Middle frontal gyrus (tissue), 1 donor: ENCODE results near the gene NUP153.
"Not testable (repeated sequence)": the region's sequence is repeated elsewhere in the genome, so short reads cannot be mapped to it uniquely, and the experiment has no call there.

ENCODE experiments used
- DNase-seq: peaks from one replicate; pipeline ENCODE4 v3.0.0-alpha.2; 2015; ENCODE audit warnings: low spot score; ENCODE audit errors: extremely low spot score

The NUP153 gene

GRCh38 chr6:17706580-17707370, at the start of gene NUP153:
Gene NUP153 (minus strand): TSS chr6:17706925. CDS start chr6:17706387, 538 bp downstream.
- DNase-seq = peak; percentile 99

DNA sequence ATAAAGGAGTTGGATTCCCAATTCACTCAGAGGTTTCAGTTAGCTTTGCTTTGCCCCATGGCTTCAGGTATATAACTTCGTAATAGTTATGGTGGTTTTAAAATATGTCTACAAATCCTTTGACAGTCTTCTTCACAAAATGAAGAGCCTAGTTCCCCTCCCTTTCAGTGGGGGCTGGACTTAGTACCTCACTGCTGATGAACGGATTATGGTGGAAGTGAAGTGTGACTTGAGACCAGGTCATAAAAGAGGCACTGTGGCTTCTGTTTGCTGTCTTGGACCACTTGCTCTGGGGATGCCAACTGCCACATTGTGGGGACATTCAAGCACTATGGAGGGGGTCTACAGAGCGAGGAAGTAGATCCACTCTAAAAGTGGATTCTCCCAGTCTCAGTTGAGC, 47.5 kb upstream of the NUP153 start:
- DNase-seq = no peak

DNA sequence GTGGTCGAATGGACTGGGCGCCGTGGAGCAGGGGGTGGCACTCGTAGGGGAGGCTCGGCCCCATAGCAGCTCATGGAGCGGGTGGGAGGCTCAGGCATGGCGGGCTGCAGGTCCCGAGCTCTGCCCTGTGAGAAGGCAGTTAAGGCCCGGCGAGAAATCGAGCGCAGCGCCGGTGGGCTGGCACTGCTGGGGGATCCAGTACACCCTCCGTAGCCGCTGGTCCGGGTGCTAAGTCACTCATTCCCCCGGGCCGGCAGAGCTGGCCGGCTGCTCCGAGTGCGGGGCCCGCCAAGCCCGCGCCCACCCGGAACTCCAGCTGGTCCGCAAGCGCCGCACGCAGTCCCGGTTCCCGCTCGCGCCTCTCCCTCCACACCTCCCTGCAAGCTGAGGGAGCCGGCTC, 38.6 kb upstream of the NUP153 start:
- not testable (repeated sequence) for DNase-seq

GRCh38 chr6:17744757-17745308, 38.1 kb upstream of the NUP153 start:
- not testable (repeated sequence) for DNase-seq

DNA sequence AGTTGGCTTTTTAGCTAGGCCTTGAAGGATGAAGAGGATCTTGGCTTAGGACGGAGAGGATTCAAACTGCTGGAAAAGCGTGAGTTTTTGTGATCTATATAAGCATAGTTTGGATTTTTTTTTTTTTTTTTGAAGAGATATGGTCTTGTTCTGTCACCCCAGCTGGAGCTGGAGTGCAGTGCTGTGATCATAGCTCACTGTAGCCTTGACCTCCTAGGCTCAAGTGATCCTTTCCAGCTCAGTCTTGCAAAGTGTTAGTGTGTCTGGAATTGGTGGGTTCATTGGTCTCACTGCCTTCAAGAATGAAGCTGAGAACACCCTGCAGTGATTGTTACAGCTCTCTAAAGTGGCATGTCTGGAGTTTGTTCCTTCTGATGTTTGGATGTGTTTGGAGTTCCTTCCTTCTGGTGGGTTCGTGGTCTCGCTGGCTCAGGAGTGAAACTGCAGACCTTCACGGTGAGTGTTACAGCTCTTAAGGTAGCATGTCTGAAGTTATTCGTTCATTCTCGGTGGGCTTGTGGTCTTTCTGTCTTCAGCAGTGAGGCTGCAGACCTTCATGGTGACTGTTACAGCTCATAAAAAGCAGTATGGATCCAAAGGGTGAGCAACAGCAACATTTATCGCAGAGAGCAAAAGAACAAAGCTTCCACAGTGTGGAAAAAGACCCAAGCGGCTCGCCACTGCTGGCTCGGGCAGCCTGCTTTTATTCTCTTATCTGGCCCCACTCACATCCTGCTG, 37.5 kb upstream of the NUP153 start:
- no peak for DNase-seq

DNA sequence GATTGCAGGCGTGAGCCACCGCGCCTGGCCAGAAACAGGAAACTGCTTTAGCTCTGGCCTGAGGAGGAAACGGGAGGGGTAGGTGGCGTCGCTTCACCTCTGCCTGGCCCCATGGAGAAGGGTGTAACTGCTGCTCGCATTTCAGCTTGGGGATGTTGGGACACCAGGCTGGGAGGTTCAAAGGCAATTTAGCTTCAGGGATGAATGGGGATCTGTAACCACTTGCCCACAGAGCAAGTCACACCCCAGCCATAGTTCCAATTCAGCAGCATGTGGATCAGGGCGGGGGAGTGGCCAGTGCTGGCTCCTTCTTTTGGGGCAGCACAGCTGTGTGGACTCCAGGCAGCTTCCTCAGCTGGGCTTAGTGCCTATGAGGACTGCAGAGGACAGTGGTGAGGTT, 34.8 kb upstream of the NUP153 start:
- no peak for DNase-seq

DNA sequence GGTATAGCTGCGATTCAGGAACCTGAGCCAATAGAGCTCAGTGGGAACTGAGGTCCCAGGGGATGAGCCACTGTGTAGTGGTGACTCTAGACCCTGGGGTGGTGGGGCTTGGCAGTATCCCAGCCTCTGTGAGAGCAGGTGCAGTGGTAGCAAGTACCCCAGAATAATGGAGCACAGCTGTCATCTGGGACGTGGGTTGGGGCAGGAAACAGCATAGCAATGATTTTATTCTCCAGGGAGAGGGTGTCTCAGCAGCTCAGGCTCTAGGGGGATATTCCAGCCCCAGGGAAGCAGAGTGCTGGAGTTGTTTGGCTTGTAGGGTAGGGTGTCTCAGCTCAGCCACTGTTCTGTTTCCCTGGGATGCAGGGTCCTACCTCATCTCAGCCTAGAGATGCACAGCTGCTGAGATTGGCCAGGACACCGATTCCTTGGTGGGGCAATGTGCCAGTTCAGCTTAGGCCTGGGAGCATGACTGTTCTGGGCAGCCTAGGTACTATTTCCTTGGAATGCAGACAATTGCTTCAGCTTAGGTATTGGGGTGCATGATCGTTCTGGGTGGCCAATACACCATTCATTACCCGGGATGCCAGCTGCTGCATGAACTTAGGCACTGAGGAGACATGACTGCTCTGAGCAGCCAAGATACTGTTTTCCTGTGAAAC, 34.0 kb upstream of the NUP153 start:
- DNase-seq = no peak

DNA sequence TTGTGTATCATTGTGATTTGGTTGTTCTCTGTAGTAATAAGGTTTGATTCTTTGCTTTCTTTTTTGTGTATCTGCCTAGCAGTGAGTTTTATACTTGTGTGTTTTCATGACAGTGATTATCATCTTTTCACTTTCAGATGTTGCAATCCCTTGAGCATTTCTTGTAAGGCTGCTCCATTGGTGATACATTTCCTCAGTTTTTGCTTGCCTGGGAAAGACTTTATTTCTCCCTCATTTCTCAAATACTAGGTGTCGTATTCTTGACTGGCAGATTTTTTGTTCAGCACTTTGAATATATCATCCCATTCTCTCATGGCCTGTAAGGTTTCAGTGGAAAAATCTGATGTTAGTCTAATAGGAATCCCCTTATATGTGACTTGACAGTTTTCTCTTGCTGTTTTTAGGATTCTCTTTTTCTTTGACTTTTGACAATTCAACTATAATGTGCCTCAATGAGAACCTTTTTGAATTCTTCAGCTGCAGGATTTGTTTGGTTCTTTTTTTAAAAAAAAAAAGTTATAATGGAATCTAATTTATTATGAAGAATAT, 31.1 kb upstream of the NUP153 start:
- no peak for DNase-seq

DNA sequence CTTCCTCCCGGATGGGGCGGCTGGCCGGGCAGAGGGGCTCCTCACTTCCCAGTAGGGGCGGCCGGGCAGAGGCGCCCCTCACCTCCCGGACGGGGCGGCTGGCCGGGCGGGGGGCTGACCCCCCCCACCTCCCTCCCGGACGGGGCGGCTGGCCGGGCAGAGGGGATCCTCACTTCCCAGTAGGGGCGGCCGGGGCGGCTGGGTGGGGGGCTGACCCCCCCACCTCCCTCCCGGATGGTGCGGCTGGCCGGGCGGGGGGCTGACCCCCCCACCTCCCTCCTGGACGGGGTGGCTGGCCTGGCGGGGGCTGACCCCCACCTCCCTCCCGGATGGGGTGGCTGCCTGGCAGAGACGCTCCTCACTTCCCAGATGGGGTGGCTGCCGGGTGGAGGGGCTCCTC, 28.6 kb upstream of the NUP153 start:
- DNase-seq = not testable (repeated sequence)

- DNase-seq = no peak
These were observed 23.5 kb upstream of the NUP153 start for GRCh38 chr6:17730078-17730704.

- no peak for DNase-seq
These were observed 22.7 kb upstream of the NUP153 start for GRCh38 chr6:17729223-17730077.

DNA sequence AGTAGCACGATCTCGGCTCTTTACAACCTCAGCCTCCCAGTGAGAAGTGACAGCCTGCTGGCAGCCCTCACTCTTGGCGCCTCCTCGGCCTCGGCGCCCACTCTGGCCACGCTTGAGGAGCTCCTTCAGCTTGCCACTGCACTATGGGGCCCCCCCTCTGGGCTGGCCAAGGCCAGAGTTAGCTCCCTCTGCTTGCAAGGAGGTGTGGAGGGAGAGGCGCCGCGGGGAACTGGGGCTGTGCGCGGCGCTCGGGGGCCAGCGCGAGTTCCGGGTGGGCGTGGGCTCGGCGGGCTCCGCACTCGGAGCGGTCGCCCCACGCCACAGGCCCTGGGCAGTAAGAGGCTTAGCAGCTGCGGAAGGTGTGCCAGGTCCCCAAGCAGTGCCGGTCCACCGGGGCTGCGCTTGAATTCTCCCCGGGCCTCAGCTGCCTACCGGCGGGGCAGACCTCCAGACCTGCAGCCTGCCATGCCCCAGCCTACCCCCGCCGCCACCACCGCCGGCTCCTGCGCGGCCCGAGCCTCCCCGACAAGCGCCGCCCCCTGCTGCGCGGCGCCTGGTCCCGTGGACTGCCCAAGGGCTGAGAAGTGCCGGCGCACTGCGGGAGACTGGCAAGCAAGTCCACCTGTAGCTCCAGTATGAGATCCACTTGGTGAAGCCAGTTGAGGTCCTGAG, 22.0 kb upstream of the NUP153 start:
- DNase-seq = no peak

- no peak for DNase-seq
These were observed 18.4 kb upstream of the NUP153 start for GRCh38 chr6:17725083-17725482.

GRCh38 chr6:17724341-17724740, 17.6 kb upstream of the NUP153 start:
- DNase-seq = no peak

- DNase-seq = no peak
These were observed 14.9 kb upstream of the NUP153 start for GRCh38 chr6:17721671-17722070.

DNA sequence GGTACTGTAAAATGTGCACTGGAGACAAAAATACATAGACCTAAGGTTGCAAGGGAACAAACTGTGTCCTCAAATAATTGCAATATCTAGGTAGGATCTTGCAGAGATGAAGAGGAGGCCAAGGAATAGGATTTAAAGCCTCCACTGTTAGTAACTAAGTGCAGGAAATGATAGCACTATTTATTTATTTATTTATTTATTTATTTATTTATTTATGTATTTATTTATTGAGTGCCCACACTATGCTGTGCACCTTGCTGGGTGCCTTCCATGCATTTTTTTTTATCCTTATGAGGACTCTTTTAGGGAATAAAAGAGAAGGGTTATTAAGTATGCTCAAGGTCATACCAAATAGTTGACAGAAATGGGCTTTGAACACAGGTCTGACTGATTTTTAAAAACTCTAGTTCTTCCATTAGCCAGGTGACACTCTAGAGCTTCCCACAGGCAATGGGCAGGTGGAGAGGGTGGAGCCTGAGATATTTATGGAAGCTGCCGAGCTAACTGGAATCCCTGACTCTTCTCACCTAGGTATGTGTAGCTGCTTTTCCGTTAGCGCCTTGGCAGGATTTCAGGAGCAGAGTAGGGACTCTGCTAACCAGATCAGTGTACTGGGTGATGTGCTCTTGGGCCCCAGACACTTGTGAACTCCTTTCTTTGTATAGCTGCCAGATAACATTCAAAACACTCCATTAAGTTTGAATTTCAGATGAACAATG, 12.8 kb upstream of the NUP153 start:
- no peak for DNase-seq

DNA sequence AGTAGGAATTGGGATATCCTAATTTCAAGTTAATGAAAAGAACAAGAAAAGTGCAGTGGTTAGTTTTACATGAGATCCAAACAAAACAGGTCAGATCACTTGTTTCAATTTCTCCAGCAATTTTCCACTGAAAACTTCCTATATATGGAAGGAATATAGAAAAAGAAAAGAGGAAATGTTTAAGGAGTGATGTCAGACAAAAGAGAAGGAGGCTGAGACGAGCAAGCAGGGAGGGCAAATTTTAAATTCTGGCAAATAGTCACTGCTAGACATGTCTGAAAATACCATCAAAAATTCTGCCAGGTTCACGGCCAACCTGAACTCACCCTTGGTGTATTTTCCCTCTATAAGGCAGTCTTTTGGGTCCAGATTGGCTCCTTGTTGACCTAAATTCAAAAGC, 9.5 kb upstream of the NUP153 start:
- no peak for DNase-seq

- DNase-seq = no peak
These were observed 8.4 kb upstream of the NUP153 start for GRCh38 chr6:17714879-17715851.
